Measurements from ENCODE around the gene NFXL1.
"Not testable (repeated sequence)": the region's sequence is repeated elsewhere in the genome, so short reads cannot be mapped to it uniquely, and the experiment has no call there.

Gene NFXL1

DNA sequence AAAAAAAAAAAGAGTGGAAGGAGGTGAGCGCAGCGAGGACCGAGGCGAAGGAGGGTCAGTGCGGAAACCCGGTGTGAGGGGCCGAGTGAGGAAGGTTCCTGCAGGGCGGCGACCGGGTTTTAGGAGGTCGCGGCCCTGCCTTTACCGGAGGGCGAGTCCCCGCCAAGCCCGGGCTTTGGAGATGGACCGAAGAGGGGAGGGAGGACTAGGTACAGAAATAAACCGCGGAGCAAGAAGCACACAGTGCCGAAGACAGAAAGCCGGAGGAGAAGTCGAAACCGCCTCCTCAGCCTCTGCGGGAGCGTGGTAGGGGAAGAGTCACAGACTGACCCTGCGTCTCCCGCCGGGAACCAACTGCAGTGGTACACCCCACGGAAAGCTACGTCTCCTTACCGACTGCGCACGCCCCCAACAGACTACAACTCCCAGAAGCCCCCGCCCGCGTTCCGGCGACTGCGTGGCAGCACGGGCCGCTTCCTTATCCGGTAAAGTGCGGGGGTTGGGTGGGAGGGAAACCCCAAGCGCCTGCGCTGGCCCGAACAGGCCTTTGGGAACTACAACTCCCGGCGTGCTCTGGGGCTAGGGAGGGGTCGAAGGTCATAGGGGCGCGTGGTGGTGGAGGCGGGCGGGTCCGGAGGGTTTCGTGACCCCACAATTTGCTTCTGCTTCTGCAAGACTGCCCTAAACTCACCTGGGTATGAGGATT, at the start of gene NFXL1:
TSS of gene NFXL1 (minus strand) at position 364 of the 706 bp plus-strand sequence. CDS start 380 bp downstream, outside the sequence.
- in situ Hi-C loops (cut with MboI; ENCODE audit: low pct_unique_long_range_greater_than_20kb, low sequenced_read_pairs): no loop called here
- DNase-seq: peak; percentile 97

GRCh38 chr4:47954677-47955076, 40.3 kb upstream of the NFXL1 start:
- in situ Hi-C loops (cut with MboI; ENCODE audit: low pct_unique_long_range_greater_than_20kb, low sequenced_read_pairs): no loop called here
- DNase-seq: no peak

GRCh38 chr4:47954245-47954644, 39.9 kb upstream of the NFXL1 start:
- DNase-seq: no peak
- in situ Hi-C loops (cut with MboI; ENCODE audit: low pct_unique_long_range_greater_than_20kb, low sequenced_read_pairs): no loop called here

- no peak for DNase-seq
- in situ Hi-C loops (cut with MboI; ENCODE audit: low pct_unique_long_range_greater_than_20kb, low sequenced_read_pairs): loop anchor here (25.0 kb wide), 1 partner anchor 234 kb away; no protein-coding TSS in a partner anchor
Measured at GRCh38 chr4:47945930-47946726, 31.7 kb upstream of the NFXL1 start.

DNA sequence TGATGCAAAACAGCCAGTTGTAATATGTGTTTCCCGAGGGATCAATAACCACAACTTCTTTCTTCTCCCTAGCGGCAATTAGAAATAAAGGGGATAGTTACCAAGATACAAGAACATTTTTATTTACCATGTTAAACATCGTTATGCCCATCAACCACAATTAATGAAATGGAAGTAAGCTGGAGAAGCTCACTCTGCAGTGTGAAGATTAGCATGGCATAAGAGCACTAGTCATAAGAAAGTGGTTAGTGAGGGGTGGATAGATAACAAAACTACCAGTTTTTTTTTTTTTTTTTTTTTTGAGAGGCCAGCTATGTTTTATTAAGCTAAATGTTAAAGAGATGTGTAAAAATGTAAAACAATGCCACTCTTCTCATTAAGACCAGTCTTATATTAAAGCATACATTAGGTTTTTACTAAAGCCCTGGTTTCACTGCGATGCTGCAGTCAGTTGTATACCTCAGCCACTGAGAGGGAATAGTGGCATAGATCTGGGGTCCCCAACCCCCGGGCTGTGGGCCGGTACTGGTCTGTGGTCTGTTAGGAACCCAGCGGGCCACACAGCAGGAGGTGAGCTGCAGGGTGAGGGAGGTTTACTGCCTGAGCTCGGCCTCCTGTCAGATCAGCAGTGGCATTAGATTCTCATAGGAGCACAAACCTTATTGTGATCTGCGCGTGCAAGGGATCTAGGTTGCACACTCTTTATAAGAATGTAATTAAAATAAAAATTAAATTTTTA, 27.9 kb upstream of the NFXL1 start:
- no peak for DNase-seq
- in situ Hi-C loops (cut with MboI; ENCODE audit: low pct_unique_long_range_greater_than_20kb, low sequenced_read_pairs): loop anchor here (25.0 kb wide), 1 partner anchor 230 kb away; no protein-coding TSS in a partner anchor

DNA sequence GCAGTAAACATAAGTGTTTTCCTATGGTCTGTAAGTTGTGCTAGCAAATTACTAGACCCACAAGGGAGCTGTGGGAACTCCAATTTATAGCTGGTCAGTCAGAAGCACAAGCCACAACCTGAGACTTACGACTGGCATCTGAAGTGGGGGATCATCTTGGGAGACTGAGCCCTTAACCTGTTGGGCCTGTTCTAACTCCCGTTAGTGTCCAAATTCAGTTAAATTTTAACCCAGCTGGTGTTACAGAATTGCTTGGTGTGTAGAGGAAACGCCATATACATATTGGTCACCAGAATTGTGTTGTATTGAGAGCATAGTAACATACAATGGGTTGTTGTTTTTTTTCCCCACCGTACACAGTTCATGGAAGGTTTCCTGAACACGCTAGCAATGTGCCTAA, 25.1 kb upstream of the NFXL1 start:
- in situ Hi-C loops (cut with MboI; ENCODE audit: low pct_unique_long_range_greater_than_20kb, low sequenced_read_pairs): loop anchor here (25.0 kb wide), 1 partner anchor 227 kb away; no protein-coding TSS in a partner anchor
- DNase-seq: no peak

GRCh38 chr4:47936336-47936735, 22.0 kb upstream of the NFXL1 start:
- in situ Hi-C loops (cut with MboI; ENCODE audit: low pct_unique_long_range_greater_than_20kb, low sequenced_read_pairs): loop anchor here (25.0 kb wide), 1 partner anchor 224 kb away; no protein-coding TSS in a partner anchor
- DNase-seq: no peak

GRCh38 chr4:47933840-47934239, 19.5 kb upstream of the NFXL1 start:
- in situ Hi-C loops (cut with MboI; ENCODE audit: low pct_unique_long_range_greater_than_20kb, low sequenced_read_pairs): loop anchor here (25.0 kb wide), 1 partner anchor 222 kb away; no protein-coding TSS in a partner anchor
- DNase-seq: peak; percentile 71

- in situ Hi-C loops (cut with MboI; ENCODE audit: low pct_unique_long_range_greater_than_20kb, low sequenced_read_pairs): loop anchor here (25.0 kb wide), 1 partner anchor 219 kb away; no protein-coding TSS in a partner anchor
- DNase-seq: no peak
Measured at GRCh38 chr4:47930971-47931804, 16.8 kb upstream of the NFXL1 start.

GRCh38 chr4:47929682-47930201, 15.4 kb upstream of the NFXL1 start:
- in situ Hi-C loops (cut with MboI; ENCODE audit: low pct_unique_long_range_greater_than_20kb, low sequenced_read_pairs): loop anchor here (25.0 kb wide), 1 partner anchor 217 kb away; no protein-coding TSS in a partner anchor

DNA sequence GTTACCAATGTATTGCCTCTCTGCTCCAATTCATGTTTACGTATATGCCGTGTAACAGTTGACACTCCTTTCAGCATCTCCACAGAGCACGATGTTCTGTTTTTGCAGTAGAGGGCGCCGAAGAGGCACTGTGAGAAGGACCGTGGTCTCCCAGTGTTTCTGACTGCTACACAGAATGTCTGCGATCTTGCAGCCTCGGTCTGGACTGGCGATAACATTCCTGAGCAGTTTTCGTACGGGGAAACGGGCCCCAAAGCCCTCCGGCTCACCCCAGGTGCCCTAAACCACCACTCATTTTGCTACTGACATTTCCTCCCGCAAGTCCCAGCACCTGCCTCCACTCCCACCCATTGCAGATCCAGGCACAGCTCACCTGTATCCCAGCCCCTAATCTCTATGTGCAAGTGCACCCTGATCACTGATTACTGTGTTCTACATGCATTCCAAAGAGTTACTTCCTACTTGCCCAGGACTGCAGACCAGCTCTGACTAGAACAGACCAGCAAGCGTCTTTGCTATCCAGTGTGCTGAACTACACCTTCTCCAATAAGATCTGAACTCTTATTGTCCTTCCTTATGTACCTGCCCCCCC, 12.4 kb upstream of the NFXL1 start:
- DNase-seq: no peak
- in situ Hi-C loops (cut with MboI; ENCODE audit: low pct_unique_long_range_greater_than_20kb, low sequenced_read_pairs): loop anchor here (25.0 kb wide), 1 partner anchor 214 kb away; no protein-coding TSS in a partner anchor

More at GRCh38 chr4:47929682-47930201, 15.4 kb upstream of the NFXL1 start:
- DNase-seq: no peak

DNA sequence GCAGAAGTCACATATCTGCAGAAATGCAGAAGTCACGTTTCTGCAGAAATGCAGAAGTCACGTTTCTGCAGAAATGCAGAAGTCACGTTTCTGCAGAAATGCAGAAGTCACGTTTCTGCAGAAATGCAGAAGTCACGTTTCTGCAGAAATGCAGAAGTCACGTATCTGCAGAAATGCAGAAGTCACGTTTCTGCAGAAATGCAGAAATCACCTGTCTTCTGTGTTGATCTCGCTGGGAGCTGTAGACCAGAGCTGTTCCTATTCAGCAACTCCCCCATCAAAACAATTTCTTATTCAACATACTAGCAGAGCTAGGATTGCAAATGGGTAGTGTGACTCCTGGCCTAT, 8.9 kb upstream of the NFXL1 start:
- peak; percentile 72 for DNase-seq
- in situ Hi-C loops (cut with MboI; ENCODE audit: low pct_unique_long_range_greater_than_20kb, low sequenced_read_pairs): not testable (repeated sequence)

- DNase-seq: peak; percentile 30
- in situ Hi-C loops (cut with MboI; ENCODE audit: low pct_unique_long_range_greater_than_20kb, low sequenced_read_pairs): not testable (repeated sequence)
Measured at GRCh38 chr4:47922436-47923260, 8.3 kb upstream of the NFXL1 start.

- in situ Hi-C loops (cut with MboI; ENCODE audit: low pct_unique_long_range_greater_than_20kb, low sequenced_read_pairs); DNase-seq: not testable (repeated sequence)
Measured at GRCh38 chr4:47917163-47917562, 2.8 kb upstream of the NFXL1 start.

DNA sequence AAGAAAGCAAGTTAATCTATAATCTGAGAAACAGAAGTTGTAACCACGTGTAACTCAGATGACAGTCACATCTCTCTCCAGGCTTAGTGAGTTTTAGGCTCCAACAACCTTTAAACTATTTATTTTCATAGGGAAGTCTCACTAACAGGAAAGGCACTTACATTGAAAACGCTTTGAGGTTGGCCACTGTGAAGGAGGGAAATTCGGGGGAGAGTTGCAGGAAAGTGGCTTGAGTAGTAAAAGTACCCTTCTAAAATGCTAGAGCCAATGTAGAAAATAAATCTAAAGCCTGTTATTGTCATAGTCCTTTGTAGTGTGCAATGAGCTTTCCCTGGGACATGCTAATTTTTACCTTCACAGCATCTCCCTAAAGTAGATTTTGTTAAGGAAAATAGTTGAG, 995 bp upstream of the NFXL1 start:
- no peak for DNase-seq
- in situ Hi-C loops (cut with MboI; ENCODE audit: low pct_unique_long_range_greater_than_20kb, low sequenced_read_pairs): no loop called here

- DNase-seq: no peak
- in situ Hi-C loops (cut with MboI; ENCODE audit: low pct_unique_long_range_greater_than_20kb, low sequenced_read_pairs): no loop called here
Measured at GRCh38 chr4:47914926-47915237, 499 bp upstream of the NFXL1 start.

DNA sequence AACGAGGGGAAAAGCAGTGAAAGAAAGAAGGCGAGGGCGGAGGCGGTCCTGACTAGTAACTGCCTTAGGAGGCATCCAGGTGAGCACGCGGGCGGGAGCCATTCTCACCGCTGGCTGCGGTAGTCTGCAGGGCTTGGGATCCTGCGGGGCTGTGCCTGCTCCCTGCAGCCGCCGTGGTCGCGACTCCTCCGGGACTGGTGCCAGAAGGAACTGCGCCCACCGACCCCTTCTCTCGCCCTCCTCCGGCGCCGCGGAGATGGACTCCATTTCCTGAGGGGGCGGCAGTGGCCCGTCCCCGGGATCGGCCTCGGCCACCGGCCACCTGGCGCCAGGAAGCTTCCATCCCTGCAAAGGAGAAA, 543 bp downstream of the NFXL1 start:
- DNase-seq: no peak
- in situ Hi-C loops (cut with MboI; ENCODE audit: low pct_unique_long_range_greater_than_20kb, low sequenced_read_pairs): no loop called here

All from KBM-7 (cell line).